ENCODE measurements around the gene CARS1. TPM values are rescaled to one million over a fixed set of nuclear protein-coding genes. Genes with fewer than 3 reads are reported as not detected.

Gene CARS1
- total and polyA plus RNA-seq, 2 donors (not counting 1 experiment from before 2014, with no cell fraction given), result 31.3 to 49.5 TPM

- Mint-ChIP-seq H3K27me3 (peaks cover 5% of the 10 kb centered on the region), H3K4me3 (no peak overlapping the region), H3K9me3 (ENCODE audit: insufficient read depth) (no peaks in the 10 kb centered on the region), H3K4me1 (no peaks in the 10 kb centered on the region), H3K27ac (no peak overlapping the region)
- CTCF ChIA-PET, result no interaction called here
- no peaks in the 10 kb centered on the region for H3K79me2 ChIP-seq (ENCODE audit: control insufficient read depth, insufficient read depth, low read length)
- no peak overlapping the region for H3K4me2 ChIP-seq (replicated peaks; ENCODE audit: low read depth, low read length, poor library complexity, severe bottlenecking)
- ATAC-seq (ENCODE audit: low read depth) (no peak), DNase-seq (no peak)
- H3K27ac ChIP-seq (ENCODE audit: low read length in 2 of 2), result no peak overlapping the region
- POLR2A ChIA-PET, result no interaction called here
- no peaks in the 10 kb centered on the region for H4K20me1 ChIP-seq (ENCODE audit: control insufficient read depth, insufficient read depth, low read length, poor library complexity, severe bottlenecking)
- intact Hi-C loops (cut with micrococcal nuclease), result no loop called here
- H3K9me3 ChIP-seq (ENCODE audit: control extremely low read depth in 1 of 3, control insufficient read depth in 2 of 3, insufficient read depth in 1 of 3, low read length in 2 of 3), result no peaks in the 10 kb centered on the region
- 85% methylated on average over 20 of the region's 20 CpGs for WGBS (ENCODE audit: insufficient coverage)
- no peak overlapping the region for H2AFZ ChIP-seq (ENCODE audit: insufficient read depth, low read depth, low read length, poor library complexity, severe bottlenecking)
- no peak overlapping the region for H3K9ac ChIP-seq (ENCODE audit: low read length)
- H3K4me3 ChIP-seq (ENCODE audit: control extremely low read depth in 1 of 5, extremely low read depth in 1 of 5, insufficient read depth in 1 of 5, low read depth in 2 of 5, low read length in 4 of 5), result no peak overlapping the region
- TF ChIP-seq CTCF (IDR thresholded peaks at IDR 0.05), result no peak
- H3K4me1 ChIP-seq (ENCODE audit: control insufficient read depth in 2 of 2, insufficient read depth in 2 of 2, low read length in 2 of 2), result no peaks in the 10 kb centered on the region
- H3K27me3 ChIP-seq (replicated peaks in 1 of 4; ENCODE audit: control extremely low read depth in 1 of 4, control insufficient read depth in 3 of 4, insufficient read depth in 4 of 4, low read length in 3 of 4), result no peaks in the 10 kb centered on the region
- no peaks in the 10 kb centered on the region for H3K36me3 ChIP-seq (replicated peaks in 1 of 2; ENCODE audit: control extremely low read depth in 1 of 2, control insufficient read depth in 1 of 2, extremely low read depth in 1 of 2, insufficient read depth in 2 of 2, low read length in 1 of 2)
These were observed 44.9 kb upstream of the CARS1 start for GRCh38 chr11:3101921-3102640.

GRCh38 chr11:3099178-3099577 lies 42.0 kb upstream of the CARS1 start:
- Histone ChIP-seq H3K4me2 (replicated peaks; ENCODE audit: low read depth, low read length, poor library complexity, severe bottlenecking) (no peak overlapping the region), H3K27ac (ENCODE audit: low read length in 2 of 2) (no peak overlapping the region), H3K27me3 (replicated peaks in 1 of 4; ENCODE audit: control extremely low read depth in 1 of 4, control insufficient read depth in 3 of 4, insufficient read depth in 4 of 4, low read length in 3 of 4) (peaks cover 0 to under 1% (median 0%) of the 10 kb centered on the region in 4 experiments), H3K79me2 (ENCODE audit: control insufficient read depth, insufficient read depth, low read length) (no peaks in the 10 kb centered on the region), H3K4me1 (ENCODE audit: control insufficient read depth in 2 of 2, insufficient read depth in 2 of 2, low read length in 2 of 2) (no peaks in the 10 kb centered on the region), H4K20me1 (ENCODE audit: control insufficient read depth, insufficient read depth, low read length, poor library complexity, severe bottlenecking) (no peaks in the 10 kb centered on the region), H2AFZ (ENCODE audit: insufficient read depth, low read depth, low read length, poor library complexity, severe bottlenecking) (no peak overlapping the region), H3K9me3 (ENCODE audit: control extremely low read depth in 1 of 3, control insufficient read depth in 2 of 3, insufficient read depth in 1 of 3, low read length in 2 of 3) (no peaks in the 10 kb centered on the region), H3K9ac (ENCODE audit: low read length) (no peak overlapping the region), H3K36me3 (replicated peaks in 1 of 2; ENCODE audit: control extremely low read depth in 1 of 2, control insufficient read depth in 1 of 2, extremely low read depth in 1 of 2, insufficient read depth in 2 of 2, low read length in 1 of 2) (no peaks in the 10 kb centered on the region), H3K4me3 (ENCODE audit: control extremely low read depth in 1 of 5, extremely low read depth in 1 of 5, insufficient read depth in 1 of 5, low read depth in 2 of 5, low read length in 4 of 5) (no peak overlapping the region)
- ATAC-seq (ENCODE audit: low read depth) (no peak), DNase-seq (no peak)
- no peaks in the 10 kb centered on the region for H3K4me1 Mint-ChIP-seq
- POLR2A ChIA-PET, result no interaction called here
- no peaks in the 10 kb centered on the region for H3K9me3 Mint-ChIP-seq (ENCODE audit: insufficient read depth)
- H3K27ac Mint-ChIP-seq, result no peak overlapping the region
- peaks cover 10% of the 10 kb centered on the region for H3K27me3 Mint-ChIP-seq
- WGBS (ENCODE audit: insufficient coverage), result 100% methylated on average over 2 of the region's 3 CpGs
- no peak overlapping the region for H3K4me3 Mint-ChIP-seq
- TF ChIP-seq CTCF (IDR thresholded peaks at IDR 0.05) (no peak), EZH2 (IDR thresholded peaks at IDR 0.05; ENCODE audit: borderline replicate concordance, insufficient read depth, low read depth, low read length, poor library complexity, severe bottlenecking) (no peak)
- intact Hi-C loops (cut with micrococcal nuclease), result no loop called here
- CTCF ChIA-PET, result interaction anchor here (1.6 kb wide), 1 partner anchor 8 kb away, joined by 8 read pairs; no protein-coding TSS in a partner anchor

All from B cell (primary cell).